WTC11 (cell line): ENCODE measurements around the gene IL1R1. TPM values are rescaled to one million over a fixed set of nuclear protein-coding genes. Genes with fewer than 3 reads are reported as not detected.

Experiments
- ATAC-seq: fragments of 200-7000 bp; cut with Tn5 transposase; 2 replicates; pipeline ENCODE4 v1.10.0; 2021; ENCODE audit warnings: mild to moderate bottlenecking, moderate library complexity
- CTCF ChIA-PET: fragments of 300-600 bp; sonication (Branson Sonifier 250); formaldehyde crosslinking; loops from one replicate; lab custom pipeline; 2021; ENCODE audit warnings: antibody characterized with exemption; lab: Charles Lee
- POLR2A ChIA-PET: fragments of 350-600 bp; sonication (Branson Sonifier 250); formaldehyde crosslinking; loops from one replicate; lab custom pipeline; 2021; ENCODE audit warnings: antibody characterized with exemption; lab: Charles Lee
- DNase-seq: peaks from one replicate; pipeline ENCODE4 v3.0.0; 2021; ENCODE audit warnings: low spot score
- H3K27ac Mint-ChIP-seq: 2 replicates; pipeline ENCODE4 v1.8.0; 2021; ENCODE audit warnings: mixed read lengths
- H3K27me3 Mint-ChIP-seq: 2 replicates; pipeline ENCODE4 v1.8.0; 2021; ENCODE audit warnings: low read depth, mild to moderate bottlenecking, moderate library complexity, mixed read lengths
- H3K36me3 Mint-ChIP-seq: 2 replicates; pipeline ENCODE4 v1.8.0; 2021; ENCODE audit warnings: mixed read lengths
- H3K4me1 Mint-ChIP-seq: 2 replicates; pipeline ENCODE4 v1.8.0; 2022; ENCODE audit warnings: mixed read lengths
- H3K4me3 Mint-ChIP-seq: 2 replicates; pipeline ENCODE4 v1.8.0; 2021; ENCODE audit warnings: mild to moderate bottlenecking, moderate library complexity, mixed read lengths
- H3K9me3 Mint-ChIP-seq: 2 replicates; pipeline ENCODE4 v1.8.0; 2021; ENCODE audit warnings: mixed read lengths
- ATF1 ChIP-seq: sonication (generic); formaldehyde crosslinking; IDR thresholded peaks from 2 replicates; pipeline ENCODE4 v1.8.1; 2023; ENCODE audit warnings: mild to moderate bottlenecking, moderate library complexity, missing genetic modification reagents
- ATF6 ChIP-seq: sonication (generic); formaldehyde crosslinking; IDR thresholded peaks from 2 replicates; pipeline ENCODE4 v1.8.1; 2023; ENCODE audit warnings: mild to moderate bottlenecking, missing genetic modification reagents
- CREM ChIP-seq: sonication (generic); formaldehyde crosslinking; IDR thresholded peaks from 2 replicates; pipeline ENCODE4 v1.8.1; 2022; ENCODE audit warnings: mild to moderate bottlenecking, missing genetic modification reagents, moderate library complexity
- ESRRA ChIP-seq: sonication (generic); formaldehyde crosslinking; IDR thresholded peaks from 2 replicates; pipeline ENCODE4 v1.8.1; 2022; ENCODE audit warnings: mild to moderate bottlenecking, missing genetic modification reagents, borderline replicate concordance
- IRF2 ChIP-seq: sonication (generic); formaldehyde crosslinking; IDR thresholded peaks from 2 replicates; pipeline ENCODE4 v1.8.0; 2022; ENCODE audit warnings: low read depth, missing genetic modification reagents, borderline replicate concordance
- MAX ChIP-seq: sonication (generic); formaldehyde crosslinking; IDR thresholded peaks from 2 replicates; pipeline ENCODE4 v1.8.0; 2022; ENCODE audit warnings: mild to moderate bottlenecking, missing genetic modification reagents
- MLX ChIP-seq: sonication (generic); formaldehyde crosslinking; IDR thresholded peaks from 2 replicates; pipeline ENCODE4 v1.8.1; 2023; ENCODE audit warnings: mild to moderate bottlenecking, missing genetic modification reagents, moderate library complexity
- NR1H2 ChIP-seq: sonication (generic); formaldehyde crosslinking; IDR thresholded peaks from 2 replicates; pipeline ENCODE4 v1.9.0; 2021; ENCODE audit warnings: mild to moderate bottlenecking, moderate library complexity, missing genetic modification reagents
- NR3C1 ChIP-seq: sonication (generic); formaldehyde crosslinking; conservative IDR thresholded peaks from 2 replicates; pipeline ENCODE4 v1.8.1; 2023; ENCODE audit warnings: low read depth, mild to moderate bottlenecking, missing genetic modification reagents
- OVOL2 ChIP-seq: fragments of 250-450 bp; sonication (Bioruptor Pico); IDR thresholded peaks from 2 replicates; pipeline ENCODE4 v1.9.0; 2021; ENCODE audit warnings: mild to moderate bottlenecking, borderline replicate concordance
- PRDM15 ChIP-seq: sonication (generic); formaldehyde crosslinking; IDR thresholded peaks from 2 replicates; pipeline ENCODE4 v1.8.0; 2022; ENCODE audit warnings: missing genetic modification reagents
- SMAD4 ChIP-seq: sonication (generic); formaldehyde crosslinking; IDR thresholded peaks from 2 replicates; pipeline ENCODE4 v1.8.0; 2022; ENCODE audit warnings: mild to moderate bottlenecking, missing genetic modification reagents
- SP1 ChIP-seq: sonication (generic); formaldehyde crosslinking; conservative IDR thresholded peaks from 2 replicates; pipeline ENCODE4 v1.8.1; 2022; ENCODE audit warnings: missing genetic modification reagents
- STAT6 ChIP-seq: sonication (generic); formaldehyde crosslinking; conservative IDR thresholded peaks from 2 replicates; pipeline ENCODE4 v1.8.1; 2023; ENCODE audit warnings: mild to moderate bottlenecking, low read depth, missing genetic modification reagents, moderate library complexity
- TEAD1 ChIP-seq: sonication (generic); formaldehyde crosslinking; IDR thresholded peaks from 2 replicates; pipeline ENCODE4 v1.8.0; 2022; ENCODE audit warnings: mild to moderate bottlenecking, missing genetic modification reagents
- ZNF219 ChIP-seq: sonication (generic); formaldehyde crosslinking; IDR thresholded peaks from 2 replicates; pipeline ENCODE4 v1.8.0; 2023; ENCODE audit warnings: missing genetic modification reagents, mild to moderate bottlenecking, borderline replicate concordance
- ZNF263 ChIP-seq: sonication (generic); formaldehyde crosslinking; IDR thresholded peaks from 2 replicates; pipeline ENCODE4 v1.8.1; 2022; ENCODE audit warnings: low read depth, mild to moderate bottlenecking, moderate library complexity, missing genetic modification reagents
- ZNF281 ChIP-seq: sonication (generic); formaldehyde crosslinking; IDR thresholded peaks from 2 replicates; pipeline ENCODE4 v1.8.0; 2023; ENCODE audit warnings: mild to moderate bottlenecking, missing genetic modification reagents
- total RNA-seq: library from RNA; stranded (reverse); gene quantifications from 3 replicates; pipeline ENCODE4 v1.2.3, GENCODE V29; 2021

Gene IL1R1
- total RNA-seq, 1 experiment from 2014 or later = 0.37 TPM

GRCh38 chr2:102126169-102126568 is 16.4 kb upstream of the IL1R1 start:
- Mint-ChIP-seq H3K36me3 (no peaks in the 10 kb centered on the region), H3K4me1 (no peaks in the 10 kb centered on the region), H3K4me3 (no peak overlapping the region)
- DNase-seq = no peak
- POLR2A ChIA-PET = no interaction called here
- no peak for ATAC-seq
- no peak for TF ChIP-seq ATF6 (CRISPR knock-in tag)
- TF ChIP-seq ZNF281 (CRISPR knock-in tag) = no peak
- no peak for TF ChIP-seq NR1H2
- no peak for TF ChIP-seq OVOL2 (CRISPR knock-in tag)
- TF ChIP-seq, all 79 proteins: peak for 0
- no peak overlapping the region for H3K27ac Mint-ChIP-seq
- no peaks in the 10 kb centered on the region; the same call in 1 of the 2 replicates for H3K9me3 Mint-ChIP-seq
- CTCF ChIA-PET = interaction anchor here (0.5 to 1.4 kb wide), 4 partner anchors 16 to 1159 kb away, joined by 3 to 5 read pairs (median 4); partner anchors contain the start of gene IL1R1
- no peaks in the 10 kb centered on the region for H3K27me3 Mint-ChIP-seq

DNA sequence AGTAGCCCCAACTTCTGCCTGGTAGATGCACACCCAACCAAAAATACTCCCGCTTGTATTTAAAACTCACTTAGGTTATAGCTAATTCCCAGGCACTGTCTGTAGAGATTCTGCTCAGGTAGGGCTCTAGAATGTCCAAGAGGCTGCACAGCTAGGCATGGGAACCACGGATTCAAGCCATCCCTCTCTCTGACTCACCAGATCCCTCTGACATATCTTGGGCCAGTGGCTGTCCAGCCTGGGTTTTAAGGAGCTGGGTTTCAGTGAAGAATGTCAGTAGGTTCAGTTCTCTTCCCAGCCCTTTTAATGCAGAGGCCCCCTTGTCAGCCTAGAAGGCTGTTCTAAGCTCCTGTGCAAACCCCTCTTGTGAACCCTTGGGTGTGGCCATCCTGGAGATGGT is 15.9 kb upstream of the IL1R1 start:
- CTCF ChIA-PET = interaction anchor here (0.5 to 1.4 kb wide), 3 partner anchors 40 to 1159 kb away, joined by 4 to 5 read pairs (median 5); no protein-coding TSS in a partner anchor
- no peak overlapping the region for H3K4me3 Mint-ChIP-seq
- POLR2A ChIA-PET = no interaction called here
- no peaks in the 10 kb centered on the region; the same call in 1 of the 2 replicates for H3K9me3 Mint-ChIP-seq
- no peaks in the 10 kb centered on the region for H3K27me3 Mint-ChIP-seq
- ATAC-seq (no peak), DNase-seq (no peak)
- H3K36me3 Mint-ChIP-seq = no peaks in the 10 kb centered on the region
- no peak overlapping the region for H3K27ac Mint-ChIP-seq
- no peaks in the 10 kb centered on the region for H3K4me1 Mint-ChIP-seq
- TF ChIP-seq SMAD4 (CRISPR knock-in tag) (no peak), STAT6 (CRISPR knock-in tag) (no peak), ZNF219 (CRISPR knock-in tag) (no peak), SP1 (CRISPR knock-in tag) (no peak), PRDM15 (CRISPR knock-in tag) (no peak), ZNF263 (CRISPR knock-in tag) (no peak), IRF2 (no peak), ESRRA (CRISPR knock-in tag) (no peak), NR3C1 (CRISPR knock-in tag) (no peak), TEAD1 (CRISPR knock-in tag) (no peak), CREM (CRISPR knock-in tag) (no peak), ZNF281 (CRISPR knock-in tag) (no peak), MAX (no peak), MLX (CRISPR knock-in tag) (no peak), ATF1 (no peak)
